ENCODE results near the gene TRMT61A.

The TRMT61A gene

DNA sequence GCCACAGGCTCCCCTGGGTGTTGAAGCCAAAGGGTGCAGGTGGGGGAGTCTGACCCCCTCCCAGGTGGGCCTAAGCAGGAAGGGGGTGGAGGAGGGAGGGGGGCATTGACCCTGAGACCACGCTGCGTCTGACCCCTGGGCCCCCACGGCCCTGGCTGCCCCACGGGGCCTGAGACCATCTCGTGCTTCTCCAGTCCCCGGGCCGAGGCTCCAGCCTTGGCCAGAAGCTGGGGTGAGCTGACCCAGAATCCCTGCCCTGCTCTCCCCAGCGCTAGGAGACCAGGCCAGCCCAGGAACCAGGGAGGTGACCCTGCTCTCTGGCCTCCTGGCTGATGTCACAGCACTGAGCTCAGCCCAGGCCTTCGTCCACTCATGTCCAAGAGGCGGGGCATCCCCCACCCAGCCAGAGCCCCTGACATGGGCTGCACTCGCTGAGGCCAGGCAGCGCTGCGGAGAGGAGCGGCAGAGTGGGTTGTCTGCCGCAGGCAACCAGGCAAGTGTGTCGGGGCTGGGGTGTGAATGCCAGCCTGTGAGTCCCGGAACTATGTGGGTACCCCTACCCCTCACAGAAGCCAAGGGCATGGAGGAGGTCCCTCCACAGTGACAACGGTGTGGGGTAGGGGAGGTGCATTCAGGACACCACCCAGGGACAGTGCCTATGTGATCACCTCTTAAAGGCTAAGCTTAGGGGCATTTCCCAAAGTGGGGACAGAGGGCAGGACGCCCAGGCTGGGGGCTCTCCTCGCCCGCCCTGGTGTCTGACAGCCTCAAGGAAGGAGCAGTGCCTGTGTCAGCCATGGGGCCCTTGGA is 6.3 kb downstream of the TRMT61A start:
- in situ Hi-C loops (cut with HindIII; ENCODE audit: low pct_ligation_motif_present, low sequenced_read_pairs): no loop called here
- Histone ChIP-seq H3K27ac (no peak overlapping the region), H3K4me3 (ENCODE audit: low read depth, low read length) (no peak overlapping the region), H3K27me3 (replicated peaks) (no peaks in the 10 kb centered on the region), H3K36me3 (replicated peaks) (peaks cover 7% of the 10 kb centered on the region)
- TF ChIP-seq, protein P1, sequence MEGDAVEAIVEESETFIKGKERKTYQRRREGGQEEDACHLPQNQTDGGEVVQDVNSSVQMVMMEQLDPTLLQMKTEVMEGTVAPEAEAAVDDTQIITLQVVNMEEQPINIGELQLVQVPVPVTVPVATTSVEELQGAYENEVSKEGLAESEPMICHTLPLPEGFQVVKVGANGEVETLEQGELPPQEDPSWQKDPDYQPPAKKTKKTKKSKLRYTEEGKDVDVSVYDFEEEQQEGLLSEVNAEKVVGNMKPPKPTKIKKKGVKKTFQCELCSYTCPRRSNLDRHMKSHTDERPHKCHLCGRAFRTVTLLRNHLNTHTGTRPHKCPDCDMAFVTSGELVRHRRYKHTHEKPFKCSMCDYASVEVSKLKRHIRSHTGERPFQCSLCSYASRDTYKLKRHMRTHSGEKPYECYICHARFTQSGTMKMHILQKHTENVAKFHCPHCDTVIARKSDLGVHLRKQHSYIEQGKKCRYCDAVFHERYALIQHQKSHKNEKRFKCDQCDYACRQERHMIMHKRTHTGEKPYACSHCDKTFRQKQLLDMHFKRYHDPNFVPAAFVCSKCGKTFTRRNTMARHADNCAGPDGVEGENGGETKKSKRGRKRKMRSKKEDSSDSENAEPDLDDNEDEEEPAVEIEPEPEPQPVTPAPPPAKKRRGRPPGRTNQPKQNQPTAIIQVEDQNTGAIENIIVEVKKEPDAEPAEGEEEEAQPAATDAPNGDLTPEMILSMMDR (IDR thresholded peaks at IDR 0.05; ENCODE audit: low read depth, low read length, missing control alignments): no peak
- no peak for DNase-seq

DNA sequence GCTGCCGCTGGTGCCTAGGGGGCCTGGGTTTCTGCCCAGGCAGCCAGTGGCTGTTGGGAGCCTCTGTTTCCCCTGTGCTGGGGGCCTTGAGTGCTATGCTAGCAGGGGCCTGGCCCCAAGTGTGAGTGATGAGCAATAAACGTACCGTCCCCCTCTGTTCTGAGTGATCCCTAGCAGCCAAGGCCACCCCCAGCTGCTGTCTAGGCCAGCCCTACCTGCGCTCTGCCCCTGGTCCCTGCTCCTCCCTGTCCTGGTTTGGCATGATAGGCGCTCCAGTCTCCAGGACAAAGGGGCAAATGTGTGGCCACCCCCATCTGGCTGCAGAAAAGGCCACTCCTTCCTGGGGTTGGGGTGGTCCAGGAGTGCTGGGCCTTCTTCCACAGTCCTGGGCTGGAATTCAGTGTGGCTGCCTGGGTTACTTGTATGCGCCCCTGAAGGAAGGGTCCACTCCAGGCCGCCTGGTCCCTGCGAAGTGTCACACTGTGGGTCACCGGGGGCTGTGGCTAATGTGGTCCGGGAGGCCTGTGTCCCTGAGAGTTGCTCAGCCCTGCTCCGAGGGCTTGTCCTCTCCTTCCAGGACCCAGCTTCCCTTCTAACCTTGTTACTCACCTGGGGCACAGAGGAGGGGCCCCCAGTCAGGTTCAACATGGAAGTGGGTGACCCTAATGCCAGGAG is 7.0 kb downstream of the TRMT61A start:
- Histone ChIP-seq H3K27me3 (replicated peaks) (no peaks in the 10 kb centered on the region), H3K27ac (no peak overlapping the region), H3K36me3 (replicated peaks) (peaks cover 7% of the 10 kb centered on the region), H3K4me3 (ENCODE audit: low read depth, low read length) (no peak overlapping the region)
- DNase-seq: no peak
- TF ChIP-seq, protein P1 (IDR thresholded peaks at IDR 0.05; ENCODE audit: low read depth, low read length, missing control alignments): no peak
- in situ Hi-C loops (cut with HindIII; ENCODE audit: low pct_ligation_motif_present, low sequenced_read_pairs): no loop called here

DNA sequence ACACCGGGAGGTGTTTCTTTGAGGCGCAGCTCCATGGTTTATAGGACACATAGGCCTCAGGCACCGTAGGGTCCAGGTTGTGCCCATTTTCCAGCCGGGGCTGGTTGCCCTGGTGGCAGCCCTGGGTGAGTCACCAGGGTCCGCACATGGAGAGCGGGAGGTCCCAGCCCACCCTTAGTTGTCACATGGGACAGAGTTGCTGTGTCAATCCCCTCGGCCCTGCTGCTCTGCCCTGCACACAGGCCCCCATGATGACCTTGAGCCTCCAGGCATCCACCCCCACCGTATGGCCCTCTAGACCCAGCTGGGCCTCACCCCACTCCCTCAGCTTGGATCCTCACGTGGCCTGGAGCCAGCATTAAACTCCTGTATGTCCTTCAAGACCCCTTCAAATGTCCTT is 7.7 kb downstream of the TRMT61A start:
- no peaks in the 10 kb centered on the region for H3K27me3 ChIP-seq (replicated peaks)
- H3K27ac ChIP-seq: no peak overlapping the region
- peaks cover 7% of the 10 kb centered on the region for H3K36me3 ChIP-seq (replicated peaks)
- in situ Hi-C loops (cut with HindIII; ENCODE audit: low pct_ligation_motif_present, low sequenced_read_pairs): no loop called here
- TF ChIP-seq, protein P1 (IDR thresholded peaks at IDR 0.05; ENCODE audit: low read depth, low read length, missing control alignments): no peak
- DNase-seq: no peak
- H3K4me3 ChIP-seq (ENCODE audit: low read depth, low read length): no peak overlapping the region

DNA sequence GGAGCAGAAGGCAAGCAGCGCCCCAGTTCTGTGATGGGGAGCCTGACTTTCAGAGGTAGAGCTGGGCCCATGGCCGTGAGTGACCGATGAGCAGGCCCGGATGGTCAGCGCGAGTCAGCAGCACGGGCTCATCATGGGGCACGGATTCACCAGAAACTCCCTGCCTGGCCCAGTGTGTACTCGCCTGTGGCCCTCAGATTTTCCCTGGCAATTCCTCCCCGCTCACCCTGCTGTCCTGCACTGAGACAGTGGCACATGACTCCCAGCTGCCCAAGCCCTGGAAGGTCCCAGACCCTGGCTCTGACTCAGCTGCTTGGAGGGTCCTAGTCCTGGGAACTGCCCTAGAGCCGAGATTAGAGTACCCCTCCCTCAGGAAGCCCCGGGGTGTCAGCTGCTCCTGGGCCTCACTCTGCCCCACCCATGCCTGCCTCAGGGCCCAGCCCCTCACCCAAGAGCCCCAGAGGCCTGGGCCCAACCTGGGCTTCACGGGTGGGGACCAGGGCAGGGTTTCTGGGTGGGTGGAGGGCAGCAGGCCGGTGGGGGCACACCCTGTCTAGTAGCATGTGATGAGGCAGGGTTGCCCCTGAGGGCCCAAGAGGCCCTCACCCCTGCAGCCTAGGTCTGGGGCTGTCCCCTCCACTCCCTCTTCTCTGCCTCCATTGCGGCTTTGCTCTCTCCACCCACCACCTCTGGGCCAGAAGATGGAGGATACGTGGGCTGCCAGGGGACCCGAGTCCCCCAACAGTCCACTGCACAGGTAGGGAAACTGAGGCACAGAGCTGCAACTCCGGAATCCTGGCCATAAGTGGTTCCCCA is 8.4 kb downstream of the TRMT61A start:
- peaks cover 7% of the 10 kb centered on the region for H3K36me3 ChIP-seq (replicated peaks)
- H3K4me3 ChIP-seq (ENCODE audit: low read depth, low read length): no peak overlapping the region
- DNase-seq: no peak
- no peak overlapping the region for H3K27ac ChIP-seq
- no peaks in the 10 kb centered on the region for H3K27me3 ChIP-seq (replicated peaks)
- in situ Hi-C loops (cut with HindIII; ENCODE audit: low pct_ligation_motif_present, low sequenced_read_pairs): no loop called here
- TF ChIP-seq, protein P1 (IDR thresholded peaks at IDR 0.05; ENCODE audit: low read depth, low read length, missing control alignments): no peak

DNA sequence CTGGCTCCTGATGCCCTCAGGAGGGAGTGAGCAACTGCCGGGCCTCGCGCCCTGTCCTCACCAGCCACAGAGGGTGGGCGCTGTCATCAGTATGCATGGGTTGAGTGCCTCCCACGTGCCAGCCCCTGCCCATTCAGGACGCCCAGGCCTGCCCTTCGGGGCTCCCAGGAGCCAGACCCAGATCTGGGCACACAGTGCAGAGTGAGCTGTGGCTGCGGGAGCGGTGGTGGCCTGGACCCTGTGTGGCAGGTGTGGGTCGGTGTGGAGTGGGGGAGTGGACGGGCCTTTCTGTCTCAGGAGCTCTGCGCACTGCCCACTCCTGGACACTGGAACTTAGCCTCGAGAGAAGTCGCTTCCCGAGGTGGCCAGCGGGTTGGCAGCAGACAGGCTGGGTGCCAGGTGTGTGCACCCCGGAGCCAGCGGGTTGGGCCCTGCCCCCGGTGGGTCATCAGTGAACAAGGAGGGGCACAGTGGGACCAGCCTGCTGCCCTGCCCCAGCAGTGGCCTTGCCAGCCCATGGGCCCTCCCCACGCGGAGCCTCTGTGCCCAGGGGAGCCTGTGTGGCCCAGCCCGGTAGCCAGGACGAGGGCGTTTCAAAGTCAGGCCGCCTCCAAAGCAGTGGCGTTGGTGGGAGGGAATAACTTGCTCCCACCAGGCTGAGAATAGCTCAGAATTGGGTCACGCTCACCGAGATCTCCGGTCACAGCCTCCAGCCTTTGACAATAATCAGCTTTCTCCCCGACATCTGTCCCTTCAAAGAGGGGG is 9.5 kb downstream of the TRMT61A start:
- in situ Hi-C loops (cut with HindIII; ENCODE audit: low pct_ligation_motif_present, low sequenced_read_pairs): no loop called here
- H3K27me3 ChIP-seq (replicated peaks): no peaks in the 10 kb centered on the region
- peaks cover 7% of the 10 kb centered on the region for H3K36me3 ChIP-seq (replicated peaks)
- no peak overlapping the region for H3K27ac ChIP-seq
- no peak overlapping the region for H3K4me3 ChIP-seq (ENCODE audit: low read depth, low read length)
- TF ChIP-seq, protein P1 (IDR thresholded peaks at IDR 0.05; ENCODE audit: low read depth, low read length, missing control alignments): no peak
- no peak for DNase-seq

All from brain microvascular endothelial cell (primary cell).